BLaER1 (cell line): ENCODE measurements around the gene STAB2.

Source experiments
- H3K27ac ChIP-seq: shearing (Covaris generic); formaldehyde crosslinking; 2 replicates; pipeline ENCODE4 v1.8.1; 2022
- H3K27me3 ChIP-seq: shearing (Covaris generic); formaldehyde crosslinking; 2 replicates; pipeline ENCODE4 v1.8.1; 2022
- H3K36me3 ChIP-seq: shearing (Covaris generic); formaldehyde crosslinking; 2 replicates; pipeline ENCODE4 v1.8.1; 2022
- H3K4me1 ChIP-seq: shearing (Covaris generic); formaldehyde crosslinking; 2 replicates; pipeline ENCODE4 v1.8.1; 2022
- H3K4me2 ChIP-seq: shearing (Covaris generic); formaldehyde crosslinking; 2 replicates; pipeline ENCODE4 v1.8.1; 2022
- H3K4me3 ChIP-seq: shearing (Covaris generic); formaldehyde crosslinking; 2 replicates; pipeline ENCODE4 v1.8.1; 2022
- H3K9ac ChIP-seq: shearing (Covaris generic); formaldehyde crosslinking; 2 replicates; pipeline ENCODE4 v1.8.1; 2022
- H3K9me3 ChIP-seq: shearing (Covaris generic); formaldehyde crosslinking; 2 replicates; pipeline ENCODE4 v1.8.1; 2022
- H4K20me1 ChIP-seq: shearing (Covaris generic); formaldehyde crosslinking; 2 replicates; pipeline ENCODE4 v1.8.1; 2022
- Cebpa-rat ChIP-seq: shearing (Covaris generic); IDR thresholded peaks from 2 replicates; pipeline ENCODE4 v1.8.1; 2022

Gene STAB2

GRCh38 chr12:103707446-103707845 is 120.4 kb downstream of the STAB2 start:
- no peak for TF ChIP-seq Cebpa-rat
- no peak overlapping the region for H3K27ac ChIP-seq

GRCh38 chr12:103710544-103710943 is 123.5 kb downstream of the STAB2 start:
- H3K9ac ChIP-seq, result no peak overlapping the region
- H3K36me3 ChIP-seq, result no peaks in the 10 kb centered on the region
- no peaks in the 10 kb centered on the region for H3K27me3 ChIP-seq
- H3K4me3 ChIP-seq, result no peak overlapping the region
- no peaks in the 10 kb centered on the region for H4K20me1 ChIP-seq
- H3K9me3 ChIP-seq, result no peaks in the 10 kb centered on the region
- no peak overlapping the region for H3K4me2 ChIP-seq
- no peak for TF ChIP-seq Cebpa-rat
- H3K4me1 ChIP-seq, result no peaks in the 10 kb centered on the region
- no peak overlapping the region for H3K27ac ChIP-seq

More at GRCh38 chr12:103707446-103707845, 120.4 kb downstream of the STAB2 start:
- Histone ChIP-seq H3K27me3 (no peaks in the 10 kb centered on the region), H4K20me1 (no peaks in the 10 kb centered on the region), H3K4me2 (no peak overlapping the region), H3K9me3 (no peaks in the 10 kb centered on the region), H3K4me1 (no peaks in the 10 kb centered on the region), H3K36me3 (no peaks in the 10 kb centered on the region), H3K9ac (no peak overlapping the region), H3K4me3 (no peak overlapping the region)

GRCh38 chr12:103712216-103712615 is 125.1 kb downstream of the STAB2 start:
- no peaks in the 10 kb centered on the region for H3K27me3 ChIP-seq
- no peak overlapping the region for H3K27ac ChIP-seq
- no peak overlapping the region for H3K4me3 ChIP-seq
- TF ChIP-seq Cebpa-rat, result no peak
- H3K4me1 ChIP-seq, result no peaks in the 10 kb centered on the region
- H3K36me3 ChIP-seq, result no peaks in the 10 kb centered on the region
- H3K4me2 ChIP-seq, result no peak overlapping the region
- no peaks in the 10 kb centered on the region for H4K20me1 ChIP-seq
- H3K9ac ChIP-seq, result no peak overlapping the region
- H3K9me3 ChIP-seq, result no peaks in the 10 kb centered on the region

GRCh38 chr12:103715494-103715893 is 128.4 kb downstream of the STAB2 start:
- no peak for TF ChIP-seq Cebpa-rat
- Histone ChIP-seq H3K4me1 (no peaks in the 10 kb centered on the region), H3K27me3 (no peaks in the 10 kb centered on the region), H3K4me3 (no peak overlapping the region), H4K20me1 (no peaks in the 10 kb centered on the region), H3K9me3 (no peaks in the 10 kb centered on the region), H3K36me3 (no peaks in the 10 kb centered on the region), H3K4me2 (no peak overlapping the region), H3K9ac (no peak overlapping the region), H3K27ac (no peak overlapping the region)

- Histone ChIP-seq H3K9me3 (no peaks in the 10 kb centered on the region), H3K4me2 (no peak overlapping the region), H4K20me1 (no peaks in the 10 kb centered on the region), H3K4me3 (no peak overlapping the region), H3K4me1 (no peaks in the 10 kb centered on the region), H3K9ac (no peak overlapping the region), H3K27me3 (no peaks in the 10 kb centered on the region), H3K27ac (no peak overlapping the region), H3K36me3 (no peaks in the 10 kb centered on the region)
- no peak for TF ChIP-seq Cebpa-rat
These were observed 129.6 kb downstream of the STAB2 start for GRCh38 chr12:103716517-103717196.

- Histone ChIP-seq H3K9me3 (no peaks in the 10 kb centered on the region), H3K27me3 (no peaks in the 10 kb centered on the region), H3K4me2 (no peak overlapping the region), H3K36me3 (no peaks in the 10 kb centered on the region), H3K4me3 (no peak overlapping the region), H3K4me1 (no peaks in the 10 kb centered on the region), H3K9ac (no peak overlapping the region), H3K27ac (no peak overlapping the region), H4K20me1 (no peaks in the 10 kb centered on the region)
- no peak for TF ChIP-seq Cebpa-rat
These were observed 138.3 kb downstream of the STAB2 start for GRCh38 chr12:103725398-103725797.

GRCh38 chr12:103727638-103728037 is 140.6 kb downstream of the STAB2 start:
- Histone ChIP-seq H4K20me1 (no peaks in the 10 kb centered on the region), H3K9me3 (peaks cover 7% of the 10 kb centered on the region), H3K27ac (no peak overlapping the region), H3K27me3 (no peaks in the 10 kb centered on the region), H3K4me2 (no peak overlapping the region), H3K4me1 (no peaks in the 10 kb centered on the region), H3K9ac (no peak overlapping the region), H3K36me3 (no peaks in the 10 kb centered on the region), H3K4me3 (no peak overlapping the region)
- no peak for TF ChIP-seq Cebpa-rat

- Histone ChIP-seq H3K27me3 (no peaks in the 10 kb centered on the region), H3K4me1 (no peaks in the 10 kb centered on the region), H4K20me1 (no peaks in the 10 kb centered on the region), H3K36me3 (no peaks in the 10 kb centered on the region), H3K9ac (no peak overlapping the region), H3K9me3 (peaks cover 7% of the 10 kb centered on the region), H3K27ac (no peak overlapping the region), H3K4me2 (no peak overlapping the region), H3K4me3 (no peak overlapping the region)
- no peak for TF ChIP-seq Cebpa-rat
These were observed 141.2 kb downstream of the STAB2 start for GRCh38 chr12:103728323-103728722.

GRCh38 chr12:103729499-103729898 is 142.4 kb downstream of the STAB2 start:
- Histone ChIP-seq H3K9me3 (peaks cover 7% of the 10 kb centered on the region), H3K27ac (no peak overlapping the region), H3K9ac (no peak overlapping the region), H3K27me3 (no peaks in the 10 kb centered on the region), H3K4me3 (no peak overlapping the region), H4K20me1 (no peaks in the 10 kb centered on the region), H3K4me2 (no peak overlapping the region), H3K4me1 (no peaks in the 10 kb centered on the region), H3K36me3 (no peaks in the 10 kb centered on the region)
- no peak for TF ChIP-seq Cebpa-rat

- Histone ChIP-seq H3K4me2 (no peak overlapping the region), H3K27ac (no peak overlapping the region)
- TF ChIP-seq Cebpa-rat, result no peak
These were observed 144.5 kb downstream of the STAB2 start for GRCh38 chr12:103731539-103731938.

GRCh38 chr12:103734863-103735262 is 147.8 kb downstream of the STAB2 start:
- no peak overlapping the region for H3K9ac ChIP-seq
- no peaks in the 10 kb centered on the region for H4K20me1 ChIP-seq
- no peaks in the 10 kb centered on the region for H3K27me3 ChIP-seq
- H3K9me3 ChIP-seq, result peaks cover 7% of the 10 kb centered on the region
- no peaks in the 10 kb centered on the region for H3K4me1 ChIP-seq
- no peak overlapping the region for H3K4me2 ChIP-seq
- TF ChIP-seq Cebpa-rat, result no peak
- no peak overlapping the region for H3K4me3 ChIP-seq
- no peaks in the 10 kb centered on the region for H3K36me3 ChIP-seq
- H3K27ac ChIP-seq, result no peak overlapping the region

More at GRCh38 chr12:103731539-103731938, 144.5 kb downstream of the STAB2 start:
- no peak overlapping the region for H3K4me3 ChIP-seq
- no peaks in the 10 kb centered on the region for H3K27me3 ChIP-seq
- H3K9me3 ChIP-seq, result peaks cover 7% of the 10 kb centered on the region
- H3K4me1 ChIP-seq, result no peaks in the 10 kb centered on the region
- H3K9ac ChIP-seq, result no peak overlapping the region
- no peaks in the 10 kb centered on the region for H4K20me1 ChIP-seq
- H3K36me3 ChIP-seq, result no peaks in the 10 kb centered on the region
